Common myeloid progenitor, CD34-positive (primary cell): Measurements from ENCODE around the gene EEFSEC.

Experiments used
- CTCF ChIA-PET: fragments of 350-600 bp; sonication (Branson Sonifier 250); formaldehyde crosslinking; loops from one replicate; lab custom pipeline; 2021; ENCODE audit warnings: antibody characterized with exemption; lab: Charles Lee
- POLR2A ChIA-PET: fragments of 350-600 bp; sonication (Branson Sonifier 250); formaldehyde crosslinking; loops from one replicate; lab custom pipeline; 2021; ENCODE audit warnings: antibody characterized with exemption; lab: Charles Lee
- DNase-seq, 3 donors: peaks; one replicate each; pipeline versions ENCODE4 v3.0.0 to v3.0.0-alpha.2; 2013
- H3K27ac ChIP-seq, 2 experiments: 1 replicate in 1 of 2; 2 replicates in 1 of 2; pipeline ENCODE4 v1.7.0; 2013; ENCODE audit warnings: inconsistent platforms in 2 of 2, low read length in 2 of 2, mild to moderate bottlenecking in 2 of 2, low read depth in 1 of 2, moderate library complexity in 1 of 2; ENCODE audit not compliant: severe bottlenecking in 2 of 2, insufficient read depth in 1 of 2, poor library complexity in 1 of 2
- H3K27me3 ChIP-seq, 5 experiments: replicated peaks in 2 of 5; 1 replicate in 3 of 5; 2 replicates in 2 of 5; pipeline versions ENCODE4 v1.6.1 to v1.7.0; 2013; ENCODE audit warnings: low read length in 4 of 5, mild to moderate bottlenecking in 2 of 5, moderate library complexity in 2 of 5, inconsistent platforms in 1 of 5; ENCODE audit not compliant: insufficient read depth in 5 of 5, control insufficient read depth in 4 of 5
- H3K36me3 ChIP-seq, 4 experiments: 1 replicate in 2 of 4; 2 replicates in 2 of 4; pipeline versions ENCODE4 v1.6.1 to v1.7.0; 2013; ENCODE audit warnings: low read length in 3 of 4, control low read depth in 1 of 4, mild to moderate bottlenecking in 1 of 4; ENCODE audit not compliant: control insufficient read depth in 4 of 4, insufficient read depth in 4 of 4
- H3K4me1 ChIP-seq, 4 experiments: 1 replicate in 3 of 4; 2 replicates in 1 of 4; pipeline versions ENCODE4 v1.6.1 to v1.7.1; 2013; ENCODE audit warnings: low read length in 3 of 4, mild to moderate bottlenecking in 3 of 4, control low read depth in 1 of 4, inconsistent platforms in 1 of 4, moderate library complexity in 1 of 4; ENCODE audit not compliant: control insufficient read depth in 4 of 4, insufficient read depth in 4 of 4; ENCODE audit errors: control extremely low read depth in 1 of 4
- H3K4me3 ChIP-seq, 7 experiments: 1 replicate in 4 of 7; 2 replicates in 3 of 7; pipeline versions ENCODE4 v1.5.1 to v1.7.0; 2013; ENCODE audit warnings: mild to moderate bottlenecking in 7 of 7, low read length in 6 of 7, moderate library complexity in 6 of 7, inconsistent platforms in 2 of 7, low read depth in 2 of 7, control low read depth in 1 of 7; ENCODE audit not compliant: insufficient read depth in 4 of 7, control insufficient read depth in 1 of 7; ENCODE audit errors: extremely low read depth in 1 of 7
- H3K9me3 ChIP-seq, 5 experiments: 1 replicate in 4 of 5; 2 replicates in 1 of 5; pipeline versions ENCODE4 v1.6.1 to v1.7.1; 2013; ENCODE audit warnings: low read length in 4 of 5, mild to moderate bottlenecking in 2 of 5, inconsistent platforms in 1 of 5, low read depth in 1 of 5, moderate library complexity in 1 of 5; ENCODE audit not compliant: control insufficient read depth in 4 of 5, insufficient read depth in 2 of 5; ENCODE audit errors: control extremely low read depth in 1 of 5
- WGBS: methylation state at CpG from one replicate; pipeline ENCODE4 v1.1.5; 2013; ENCODE audit not compliant: insufficient coverage; 5-methylcytosine and 5-hydroxymethylcytosine counted together

Gene EEFSEC

DNA sequence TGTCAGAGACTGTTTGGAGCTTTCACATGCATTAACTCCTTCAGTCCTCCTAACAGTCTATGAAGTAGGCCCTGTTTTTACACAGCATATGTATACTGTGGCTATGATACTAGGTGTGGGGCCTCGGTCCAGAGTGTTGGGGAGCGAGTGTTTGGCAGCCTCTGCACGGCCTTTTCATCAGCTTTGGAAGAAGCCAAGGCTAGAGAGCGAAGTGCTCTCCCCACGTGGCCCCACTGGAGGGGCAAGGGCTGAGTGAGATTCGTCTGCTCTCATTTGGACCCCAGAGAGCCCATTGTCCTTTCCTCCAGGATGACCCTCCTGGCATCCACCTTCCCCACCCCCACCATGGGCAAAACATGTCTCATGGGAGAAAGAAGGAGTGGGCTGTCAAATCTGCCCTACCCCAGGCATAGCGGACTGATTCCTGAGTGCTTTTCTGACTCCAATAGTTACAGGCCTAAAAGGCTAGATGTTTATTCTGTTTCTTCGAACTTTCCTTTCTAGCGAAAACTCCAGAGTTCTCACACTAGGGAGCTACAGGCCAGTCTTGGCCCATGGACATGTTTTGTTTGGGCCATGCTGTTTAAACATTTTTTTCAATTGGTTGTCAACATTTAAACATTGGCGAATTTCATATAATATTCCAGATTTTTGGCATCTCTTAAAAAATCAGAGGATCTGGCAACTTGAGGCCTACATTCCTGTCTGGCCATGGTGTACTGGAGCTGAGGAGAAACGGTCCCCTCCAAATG lies 76.0 kb downstream of the EEFSEC start:
- Histone ChIP-seq H3K27me3 (no peaks in the 10 kb centered on the region), H3K9me3 (peaks cover 0 to 1% (median 0%) of the 10 kb centered on the region in 5 experiments), H3K4me1 (no peaks in the 10 kb centered on the region), H3K27ac (no peak overlapping the region), H3K4me3 (no peak overlapping the region), H3K36me3 (peaks cover 0 to 3% (median 0%) of the 10 kb centered on the region in 4 experiments)
- no peak for DNase-seq
- WGBS = 98% methylated on average over 11 of the region's 11 CpGs
- CTCF ChIA-PET = no interaction called here
- POLR2A ChIA-PET = no interaction called here

- H3K4me1 ChIP-seq = peaks cover 0 to 10% (median 2%) of the 10 kb centered on the region in 4 experiments
- WGBS = 95% methylated on average over 4 of the region's 6 CpGs
- H3K27me3 ChIP-seq = no peaks in the 10 kb centered on the region
- H3K9me3 ChIP-seq = no peaks in the 10 kb centered on the region
- H3K4me3 ChIP-seq = no peak overlapping the region
- no peaks in the 10 kb centered on the region for H3K36me3 ChIP-seq
- no peak overlapping the region for H3K27ac ChIP-seq
- ChIA-PET CTCF (interaction anchor here (2.2 kb wide), 1 partner anchor 9 kb away, joined by 8 read pairs; no protein-coding TSS in a partner anchor), POLR2A (no interaction called here)
- DNase-seq = no peak
Measured at GRCh38 chr3:128231606-128232005, 78.3 kb downstream of the EEFSEC start.

DNA sequence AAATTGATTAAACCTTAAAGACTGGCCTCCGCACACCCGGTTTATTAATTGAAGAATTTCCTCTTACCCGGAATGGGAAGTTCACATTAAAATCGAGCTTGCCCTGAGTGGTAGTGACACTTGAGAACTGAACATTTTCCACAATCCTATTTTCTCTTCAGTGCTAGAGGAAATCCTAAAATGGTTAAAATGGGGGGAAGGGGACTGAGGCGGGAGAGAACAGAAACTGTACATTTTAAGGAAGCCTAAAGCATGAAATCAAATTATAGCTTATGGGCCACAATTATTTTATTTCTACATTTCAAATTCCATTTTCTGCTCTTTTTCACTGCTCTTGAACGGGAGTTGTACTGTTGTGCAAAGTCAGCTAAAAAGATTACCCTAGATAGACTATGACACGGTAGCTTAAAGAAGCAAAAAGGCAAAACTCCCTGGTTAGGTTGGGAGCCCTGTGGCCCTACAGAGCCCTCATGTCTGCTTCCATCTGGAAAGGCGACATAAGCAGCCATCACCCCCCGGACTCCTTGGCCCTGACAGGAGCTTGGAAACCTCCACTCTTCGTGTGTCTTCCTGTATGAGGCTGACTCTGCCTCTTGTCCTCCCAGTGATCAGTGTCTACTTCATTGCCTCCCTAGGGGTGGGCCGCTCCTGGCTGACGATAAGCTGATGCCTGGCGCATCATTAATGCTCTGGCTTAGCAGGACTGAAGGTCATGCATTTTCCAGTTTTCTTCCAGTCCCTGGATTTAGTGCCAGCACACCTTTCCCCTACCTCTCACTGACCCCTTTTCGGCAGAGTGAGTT lies 79.3 kb downstream of the EEFSEC start:
- POLR2A ChIA-PET = no interaction called here

DNA sequence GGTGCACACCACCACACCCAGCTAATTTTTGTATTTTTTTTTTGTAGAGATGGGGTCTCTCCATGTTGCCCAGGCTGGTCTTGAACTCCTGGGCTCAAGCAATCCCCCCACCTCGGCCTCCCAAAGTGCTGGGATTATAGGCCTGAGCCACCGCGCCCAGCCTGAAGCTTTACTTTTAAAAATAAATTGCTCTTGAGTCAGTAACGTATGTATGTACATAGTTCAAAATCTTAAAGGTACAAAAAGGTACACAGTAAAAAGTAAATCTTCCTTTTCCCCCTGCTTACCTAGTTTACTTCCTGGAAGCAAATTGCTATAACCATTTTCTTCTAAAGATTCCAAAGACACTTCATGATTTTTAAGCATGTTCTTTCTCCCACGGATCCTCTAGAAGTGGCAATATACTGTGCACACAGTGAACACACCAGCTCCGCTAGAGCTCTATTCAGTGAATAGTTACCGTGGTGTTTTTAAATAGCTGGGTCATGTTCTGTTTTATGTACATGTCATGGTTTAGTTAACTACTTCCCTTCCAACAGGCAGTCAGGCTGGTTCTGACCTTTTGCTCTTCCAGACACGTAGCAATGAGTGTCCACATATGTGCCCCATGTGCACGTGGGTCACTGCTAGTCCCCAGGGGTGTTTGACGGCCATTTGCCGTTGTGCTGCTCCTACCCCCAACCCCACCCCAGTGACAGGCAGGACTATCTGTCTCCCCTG lies 82.1 kb downstream of the EEFSEC start:
- ChIA-PET POLR2A (no interaction called here), CTCF (interaction anchor here (1.1 to 1.8 kb wide), 3 partner anchors 8 to 59 kb away, joined by 3 to 4 read pairs (median 3); no protein-coding TSS in a partner anchor)
- Histone ChIP-seq H3K27ac (no peak overlapping the region), H3K27me3 (no peaks in the 10 kb centered on the region), H3K9me3 (no peaks in the 10 kb centered on the region), H3K4me1 (peaks cover 0 to 13% (median 2%) of the 10 kb centered on the region in 4 experiments), H3K36me3 (no peaks in the 10 kb centered on the region), H3K4me3 (no peak overlapping the region)
- 100% methylated on average over 2 of the region's 11 CpGs for WGBS
- DNase-seq = no peak

More for the DNA sequence above, 79.3 kb downstream of the EEFSEC start:
- Histone ChIP-seq H3K36me3 (no peaks in the 10 kb centered on the region), H3K4me1 (peaks cover 0 to 13% (median 2%) of the 10 kb centered on the region in 4 experiments), H3K27me3 (no peaks in the 10 kb centered on the region), H3K9me3 (no peaks in the 10 kb centered on the region), H3K27ac (no peak overlapping the region), H3K4me3 (no peak overlapping the region)
- no peak for DNase-seq
- 62% methylated on average over 12 of the region's 14 CpGs for WGBS
- CTCF ChIA-PET = interaction anchor here (1.1 to 2.2 kb wide), 2 partner anchors 9 to 10 kb away, joined by 4 to 8 read pairs; no protein-coding TSS in a partner anchor

GRCh38 chr3:128236657-128237056 lies 83.4 kb downstream of the EEFSEC start:
- CTCF ChIA-PET = no interaction called here

DNA sequence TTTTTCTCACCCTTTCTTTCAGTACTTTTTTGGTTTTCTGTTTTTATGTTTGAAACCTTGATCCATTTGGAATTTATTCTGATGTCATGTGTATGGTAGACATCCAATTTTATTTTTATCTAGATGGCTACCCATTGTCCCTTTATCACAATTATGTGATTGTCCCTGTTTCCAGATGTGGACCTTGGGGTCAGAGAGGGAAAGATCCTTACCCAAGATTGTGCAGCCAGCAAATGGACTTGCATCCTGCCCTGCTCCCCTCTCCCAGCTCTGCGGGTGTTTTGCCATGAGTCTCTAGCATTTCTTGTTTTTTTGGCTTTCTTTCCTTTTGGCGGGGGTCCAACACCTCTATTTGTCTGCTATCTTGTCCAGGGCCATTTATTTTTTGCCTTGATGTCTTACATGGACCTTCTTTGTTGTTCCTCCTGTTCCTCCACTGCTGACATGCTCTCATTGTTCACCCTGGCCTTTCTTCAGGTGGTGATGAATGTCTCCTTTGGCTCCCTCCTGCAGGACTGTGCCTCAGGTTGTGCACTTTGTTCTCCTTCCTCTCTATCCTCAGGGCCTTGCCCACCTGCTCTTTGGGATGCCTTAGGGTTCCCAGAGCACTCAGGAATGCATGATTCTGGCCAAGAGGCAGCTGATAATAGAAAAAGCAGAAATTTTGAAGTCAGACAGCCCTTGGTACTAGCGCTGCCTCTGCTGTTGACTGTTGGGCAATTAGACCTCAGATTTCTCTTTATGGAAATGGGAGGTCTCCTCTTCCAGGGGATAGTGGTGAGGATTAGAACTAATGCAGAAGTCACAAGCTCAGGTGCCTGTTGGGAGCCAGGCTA lies 84.3 kb downstream of the EEFSEC start:
- 100% methylated on average over 3 of the region's 3 CpGs for WGBS
- ChIA-PET CTCF (no interaction called here), POLR2A (no interaction called here)
- Histone ChIP-seq H3K4me3 (no peak overlapping the region), H3K27ac (no peak overlapping the region), H3K27me3 (no peaks in the 10 kb centered on the region), H3K36me3 (no peaks in the 10 kb centered on the region), H3K9me3 (no peaks in the 10 kb centered on the region), H3K4me1 (peaks cover 0 to 13% (median 2%) of the 10 kb centered on the region in 4 experiments)
- DNase-seq = no peak

More at GRCh38 chr3:128236657-128237056, 83.4 kb downstream of the EEFSEC start:
- Histone ChIP-seq H3K27me3 (no peaks in the 10 kb centered on the region), H3K4me3 (no peak overlapping the region), H3K36me3 (no peaks in the 10 kb centered on the region), H3K9me3 (no peaks in the 10 kb centered on the region), H3K27ac (no peak overlapping the region), H3K4me1 (peaks cover 0 to 13% (median 2%) of the 10 kb centered on the region in 4 experiments)
- POLR2A ChIA-PET = no interaction called here
- WGBS = 77% methylated on average over 6 of the region's 8 CpGs
- DNase-seq = no peak
